ENCODE results near the gene C9orf50. TPM values are rescaled to one million over a fixed set of nuclear protein-coding genes. Genes with fewer than 3 reads are reported as not detected.
"Not testable (repeated sequence)": the region's sequence is repeated elsewhere in the genome, so short reads cannot be mapped to it uniquely, and the experiment has no call there.

Gene C9orf50
- total RNA-seq, 1 donor from 2014 or later = not detected

DNA sequence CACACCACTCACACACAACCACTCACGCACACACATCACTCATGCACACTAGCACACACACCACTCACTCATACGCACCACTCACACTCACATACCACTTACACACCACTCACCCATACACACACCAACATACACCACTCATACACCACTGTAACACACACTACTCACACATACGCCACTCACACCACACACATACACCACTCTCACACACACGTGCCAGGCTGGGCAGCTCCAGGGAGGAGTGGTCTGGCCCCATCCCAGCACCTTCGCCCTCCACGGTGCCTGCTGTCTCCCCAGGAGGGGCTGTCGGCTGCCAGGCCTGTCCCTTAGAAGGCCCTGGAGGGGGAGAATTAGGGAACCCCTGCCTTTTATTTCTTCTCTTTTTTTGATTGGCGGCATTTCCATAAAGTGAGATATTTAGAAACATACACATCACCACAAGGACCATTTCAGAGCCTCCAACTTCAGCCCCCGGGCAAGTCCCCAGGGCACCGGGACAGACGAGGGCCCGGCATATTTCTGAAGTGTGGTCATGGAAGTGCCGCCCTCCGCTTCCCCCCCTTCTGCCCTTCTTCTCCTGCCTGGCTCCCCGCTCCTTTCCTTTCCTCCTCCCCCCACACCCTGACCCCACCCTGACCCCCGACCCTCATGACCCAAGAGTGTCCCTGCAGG lies 27.3 kb upstream of the C9orf50 start:
- no peak for DNase-seq (ENCODE audit: extremely low read depth, low read depth, low spot score)

DNA sequence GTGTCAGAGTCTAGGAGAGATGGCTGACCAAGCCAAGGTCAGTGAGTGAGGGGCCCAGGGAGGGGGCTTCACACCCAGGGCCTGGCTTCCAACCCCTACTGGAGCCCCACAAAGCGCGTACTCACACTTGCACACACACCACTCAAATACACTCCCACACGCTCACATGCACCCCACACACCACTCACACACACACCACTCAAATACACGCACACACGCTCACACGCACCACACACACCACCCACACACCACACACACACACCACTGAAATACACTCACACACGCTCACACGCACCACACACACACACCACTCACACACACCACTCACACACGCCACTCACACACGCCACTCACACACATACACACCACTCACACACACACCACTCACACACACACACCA lies 26.7 kb upstream of the C9orf50 start:
- no peak for DNase-seq (ENCODE audit: extremely low read depth, low read depth, low spot score)

- DNase-seq (ENCODE audit: extremely low read depth, low read depth, low spot score) = no peak
Measured at GRCh38 chr9:129646654-129647053, 25.8 kb upstream of the C9orf50 start.

GRCh38 chr9:129646252-129646651 lies 25.4 kb upstream of the C9orf50 start:
- DNase-seq (ENCODE audit: extremely low read depth, low read depth, low spot score) = no peak

DNA sequence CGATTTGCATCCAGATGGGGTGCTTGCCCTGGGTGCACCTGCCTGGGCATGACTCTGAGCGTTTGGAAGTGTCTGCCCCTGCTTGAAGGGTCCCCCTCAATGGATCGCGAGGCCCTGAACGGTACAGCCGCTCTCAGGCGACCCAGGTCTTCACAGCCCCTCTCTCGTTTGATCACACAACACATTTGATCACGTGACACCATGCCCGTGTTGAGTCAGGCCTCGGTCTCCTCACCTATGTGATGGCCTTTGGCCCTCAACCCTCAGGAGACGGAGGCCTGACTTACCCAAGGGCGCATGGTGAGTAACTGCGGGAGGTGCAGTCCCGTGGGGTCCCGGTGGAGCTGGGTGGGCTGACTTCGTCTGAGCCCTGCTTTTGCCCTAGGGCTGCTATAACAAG lies 24.0 kb upstream of the C9orf50 start:
- no peak for DNase-seq (ENCODE audit: extremely low read depth, low read depth, low spot score)

GRCh38 chr9:129644365-129644764 lies 23.5 kb upstream of the C9orf50 start:
- DNase-seq (ENCODE audit: extremely low read depth, low read depth, low spot score) = no peak

- DNase-seq (ENCODE audit: extremely low read depth, low read depth, low spot score) = no peak
Measured at GRCh38 chr9:129643706-129644105, 22.8 kb upstream of the C9orf50 start.

GRCh38 chr9:129641750-129642585 lies 21.1 kb upstream of the C9orf50 start, which contains the start of gene ASB6:
ASB6 (minus strand) TSS chr9:129642151; CDS start chr9:129641999, 152 bp downstream.
- peak; percentile 64 for DNase-seq (ENCODE audit: extremely low read depth, low read depth, low spot score)

DNA sequence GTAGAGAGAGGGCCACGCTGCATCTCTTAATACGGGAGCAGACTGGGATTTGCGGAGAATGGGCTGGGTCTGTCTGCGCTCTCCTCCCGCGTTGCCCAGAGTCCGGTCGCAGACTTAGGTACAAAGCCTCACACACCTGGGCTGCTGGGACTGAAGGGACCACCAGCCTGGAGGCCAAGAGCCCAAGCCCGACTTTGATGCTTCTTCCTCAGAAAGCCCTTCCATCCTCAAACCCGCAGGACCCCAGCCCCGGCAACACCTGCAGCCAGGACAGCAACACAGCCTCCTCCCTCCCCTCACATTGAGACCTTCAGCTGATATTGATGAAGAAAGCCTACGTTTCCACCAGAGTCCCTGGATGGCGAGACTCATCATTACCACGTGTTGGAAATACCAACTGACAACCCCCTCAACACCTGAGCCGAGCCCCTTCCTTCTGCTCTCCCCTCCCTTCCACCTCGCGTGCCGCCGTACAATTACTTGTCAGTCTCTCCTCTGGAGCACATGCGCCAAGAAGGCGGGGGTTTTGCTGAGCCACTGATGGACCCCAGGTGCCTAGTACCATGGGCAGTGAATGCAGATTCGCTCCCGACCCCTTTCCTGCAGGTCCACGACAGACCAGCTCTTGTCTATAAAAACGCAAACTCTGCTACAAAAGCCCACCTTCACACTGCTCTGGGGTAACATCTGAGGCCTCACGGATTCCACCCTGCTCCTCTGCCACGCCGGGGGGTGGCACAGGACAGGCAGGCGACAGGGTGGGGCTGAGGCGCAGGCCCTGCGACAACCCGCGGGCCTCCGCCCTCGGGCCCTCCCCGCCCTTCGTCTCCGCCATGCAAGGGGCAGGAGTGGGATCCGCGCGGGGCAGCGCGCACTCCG lies 20.2 kb upstream of the C9orf50 start:
- no peak for DNase-seq (ENCODE audit: extremely low read depth, low read depth, low spot score)

DNA sequence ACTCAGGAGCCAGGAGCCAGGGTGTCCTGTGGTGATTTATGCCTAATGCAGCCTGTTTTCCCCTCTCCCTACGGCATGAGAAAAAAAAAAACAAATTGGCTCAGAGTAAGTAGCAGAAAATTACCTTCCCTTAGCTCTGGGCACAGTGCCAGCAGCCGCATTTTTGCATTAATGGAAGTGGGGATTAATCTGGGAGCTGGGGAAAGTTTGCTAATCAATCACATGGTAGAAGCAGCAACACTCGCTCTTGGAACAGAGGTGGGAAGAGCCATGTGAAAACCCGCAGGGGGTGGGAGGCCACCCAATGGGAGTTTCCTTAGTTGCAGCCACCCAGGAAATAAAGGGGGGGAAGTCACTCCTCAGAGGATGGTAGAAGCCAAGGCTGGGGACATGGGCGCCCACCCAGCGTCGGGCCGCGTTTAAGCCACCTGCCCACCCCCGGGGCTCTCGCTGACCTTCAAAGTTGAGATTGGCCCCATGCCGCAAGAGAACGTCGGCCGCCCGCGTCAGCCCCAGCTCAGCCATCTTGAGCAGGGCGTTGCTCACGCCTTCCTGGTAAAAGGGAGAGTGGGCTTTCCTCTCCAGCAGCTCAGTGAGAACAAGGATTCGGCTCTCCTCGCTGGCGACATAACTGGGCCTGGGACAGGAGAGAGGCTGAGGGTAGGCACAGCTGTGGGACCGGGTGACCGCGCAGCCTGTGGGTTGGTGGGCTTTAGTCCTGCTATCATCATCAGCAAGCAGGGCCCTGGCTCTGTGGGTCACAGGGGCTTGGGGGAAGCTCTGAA lies 19.4 kb upstream of the C9orf50 start:
- no peak for DNase-seq (ENCODE audit: extremely low read depth, low read depth, low spot score)

- no peak for DNase-seq (ENCODE audit: extremely low read depth, low read depth, low spot score)
Measured at GRCh38 chr9:129639756-129640085, 18.8 kb upstream of the C9orf50 start.

DNA sequence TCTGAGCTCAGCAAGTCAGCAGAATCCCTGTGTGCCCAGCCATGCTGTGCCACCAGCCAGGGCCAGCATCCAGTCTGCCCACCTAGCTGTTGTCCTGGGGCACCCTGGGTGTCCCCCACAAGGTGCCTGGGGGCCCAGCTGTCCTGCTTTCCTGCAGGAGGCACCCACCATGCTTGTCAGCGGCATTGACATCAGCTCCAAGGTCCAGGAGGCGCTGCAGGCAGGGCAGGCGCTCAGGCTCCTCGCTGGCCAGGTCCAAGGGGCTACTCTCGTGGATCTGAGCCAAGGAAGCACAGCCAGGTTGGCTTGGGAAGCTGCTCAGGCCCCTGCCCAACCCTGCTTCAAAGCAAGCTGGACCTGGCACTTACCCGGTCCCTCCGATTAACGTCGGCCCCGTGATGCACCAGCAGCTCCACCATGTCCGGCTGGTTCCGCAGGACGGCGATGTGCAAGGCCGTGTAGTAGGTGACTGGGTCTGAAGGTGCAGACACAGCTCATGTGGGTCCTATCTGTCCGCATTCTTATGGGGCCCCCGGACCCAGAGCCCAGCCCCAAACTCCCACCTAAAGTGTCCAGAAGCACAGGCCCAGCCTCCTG lies 18.2 kb upstream of the C9orf50 start:
- no peak for DNase-seq (ENCODE audit: extremely low read depth, low read depth, low spot score)

- no peak for DNase-seq (ENCODE audit: extremely low read depth, low read depth, low spot score)
Measured at GRCh38 chr9:129637673-129638439, 17.0 kb upstream of the C9orf50 start.

DNA sequence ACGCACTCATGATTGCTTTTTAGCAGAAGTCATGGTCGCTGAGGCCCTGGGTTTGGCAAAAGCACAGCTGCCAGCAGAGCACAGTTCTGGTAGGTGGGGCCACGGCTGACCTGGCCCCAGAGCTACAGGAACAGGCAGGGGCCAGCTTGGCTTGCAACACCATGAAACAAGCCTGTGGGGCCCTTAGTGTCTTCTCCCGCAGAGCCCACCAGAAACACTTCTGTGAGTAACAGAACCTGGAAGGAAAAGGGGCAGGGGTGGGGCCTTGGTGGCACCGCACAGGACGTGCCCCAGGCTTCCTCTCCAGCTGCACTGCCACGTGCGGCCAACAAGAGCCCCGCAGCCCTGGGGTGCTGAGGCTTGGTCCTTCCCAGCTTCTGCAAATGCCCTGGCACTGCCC lies 16.2 kb upstream of the C9orf50 start:
- DNase-seq (ENCODE audit: extremely low read depth, low read depth, low spot score) = no peak

DNA sequence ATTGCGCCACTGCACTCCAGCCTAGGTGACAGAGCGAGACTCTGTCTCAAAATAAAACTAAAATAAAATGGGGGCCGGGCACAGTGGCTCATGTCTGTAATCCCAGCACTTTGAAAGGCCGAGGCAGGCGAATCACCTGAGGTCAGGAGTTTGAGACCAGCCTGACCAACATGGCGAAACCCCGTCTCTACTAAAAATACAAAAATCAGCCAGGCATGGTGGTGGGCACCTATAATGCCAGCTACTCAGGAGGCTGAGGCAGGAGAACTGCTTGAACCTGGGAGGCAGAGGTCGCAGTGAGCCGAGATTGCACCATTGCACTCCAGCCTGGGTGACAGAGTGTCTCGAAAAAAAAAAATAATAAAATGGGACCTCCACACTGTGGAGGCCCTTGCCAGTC lies 15.4 kb upstream of the C9orf50 start:
- DNase-seq (ENCODE audit: extremely low read depth, low read depth, low spot score) = not testable (repeated sequence)

DNA sequence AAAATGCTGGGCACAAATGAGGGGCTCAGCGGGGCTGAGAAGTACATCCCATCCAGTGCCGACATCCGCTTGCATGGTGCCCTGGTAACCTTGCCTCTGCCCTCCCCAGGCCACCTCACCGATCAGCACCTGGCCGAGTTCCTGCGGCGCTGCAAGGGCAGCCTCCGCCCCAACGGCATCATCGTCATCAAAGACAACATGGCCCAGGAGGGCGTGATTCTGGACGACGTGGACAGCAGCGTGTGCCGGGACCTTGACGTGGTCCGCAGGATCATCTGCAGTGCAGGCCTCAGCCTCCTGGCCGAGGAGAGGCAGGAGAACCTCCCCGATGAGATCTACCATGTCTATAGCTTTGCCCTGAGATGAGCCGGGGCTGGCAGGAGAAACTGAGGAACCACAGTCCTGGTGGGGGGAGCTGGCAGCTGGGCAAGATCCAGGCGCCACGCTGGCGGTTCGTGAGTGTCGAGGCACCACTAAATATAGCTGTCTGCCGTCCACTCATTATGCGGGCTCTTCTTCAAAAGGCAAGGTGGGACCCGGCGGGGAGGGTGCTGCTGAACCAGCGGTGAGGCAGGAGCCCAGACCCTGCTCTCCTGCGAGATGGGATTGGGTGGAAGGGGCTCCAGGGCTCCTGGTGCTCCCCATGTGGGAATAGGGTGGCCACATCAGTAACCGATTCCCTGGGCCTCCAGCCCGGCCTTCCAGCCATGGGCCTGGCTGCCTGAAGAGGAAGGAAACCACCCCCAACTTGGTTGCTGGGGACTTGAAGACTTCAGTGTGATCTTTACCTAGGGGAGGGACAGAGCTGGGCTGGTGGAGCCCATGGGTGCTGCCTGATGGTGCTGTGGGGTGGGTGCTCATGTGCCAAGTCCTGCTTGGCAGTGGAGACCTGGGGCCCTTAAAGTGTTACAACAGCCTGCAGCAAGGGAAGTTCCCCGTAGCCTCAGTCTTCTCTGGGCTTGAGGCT lies 14.5 kb upstream of the C9orf50 start:
- no peak for DNase-seq (ENCODE audit: extremely low read depth, low read depth, low spot score)

GRCh38 chr9:129633848-129634247 lies 12.9 kb upstream of the C9orf50 start:
- no peak for DNase-seq (ENCODE audit: extremely low read depth, low read depth, low spot score)

GRCh38 chr9:129633207-129633606 lies 12.3 kb upstream of the C9orf50 start:
- DNase-seq (ENCODE audit: extremely low read depth, low read depth, low spot score) = no peak
